ENCODE measurements around the gene ZC3HAV1L.
"Not testable (repeated sequence)": the region's sequence is repeated elsewhere in the genome, so short reads cannot be mapped to it uniquely, and the experiment has no call there.

The ZC3HAV1L gene

DNA sequence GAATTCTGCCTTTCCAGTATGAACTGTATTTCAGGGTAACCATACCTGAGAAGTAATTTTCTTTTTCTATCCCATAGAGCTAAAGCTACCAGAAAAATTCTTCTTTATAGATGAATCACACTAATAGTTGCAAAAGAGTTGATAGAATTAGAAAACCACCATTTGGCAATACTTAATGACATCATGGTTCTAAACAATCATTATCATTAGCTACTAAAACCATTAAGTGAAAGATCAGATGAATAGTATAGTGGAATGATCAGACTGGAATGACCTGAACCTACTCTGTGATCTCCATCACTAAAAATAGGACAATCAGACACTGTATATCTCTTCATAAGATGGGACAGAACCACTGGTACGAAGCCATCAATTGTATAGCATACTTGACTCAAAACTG is 19.8 kb upstream of the ZC3HAV1L start:
- no peak for DNase-seq (ENCODE audit: low read depth in 1 of 2, low spot score in 1 of 2)
- no peak for TF ChIP-seq CTCF (IDR thresholded peaks at IDR 0.05; ENCODE audit: insufficient read depth, low read length)
- TF ChIP-seq SPI1 (IDR thresholded peaks at IDR 0.05; ENCODE audit: borderline replicate concordance, low read depth) = no peak
- no peak for TF ChIP-seq REST (IDR thresholded peaks at IDR 0.05; ENCODE audit: insufficient replicate concordance, low read depth)
- TF ChIP-seq POLR2AphosphoS5 (IDR thresholded peaks at IDR 0.05; ENCODE audit: low read depth) = no peak
- TF ChIP-seq GABPA (IDR thresholded peaks at IDR 0.05; ENCODE audit: low read depth) = no peak
- Histone ChIP-seq H3K4me3 (replicated peaks; ENCODE audit: insufficient read depth, low read length) (no peak overlapping the region), H3K27me3 (ENCODE audit: insufficient read depth, poor library complexity, severe bottlenecking) (no peaks in the 10 kb centered on the region), H3K27ac (replicated peaks) (no peak overlapping the region)

GRCh38 chr7:139054656-139055055 is 18.8 kb upstream of the ZC3HAV1L start:
- not testable (repeated sequence) for DNase-seq (ENCODE audit: low read depth in 1 of 2, low spot score in 1 of 2); H3K27ac ChIP-seq (replicated peaks); H3K4me3 ChIP-seq (replicated peaks; ENCODE audit: insufficient read depth, low read length); H3K27me3 ChIP-seq (ENCODE audit: insufficient read depth, poor library complexity, severe bottlenecking)

DNA sequence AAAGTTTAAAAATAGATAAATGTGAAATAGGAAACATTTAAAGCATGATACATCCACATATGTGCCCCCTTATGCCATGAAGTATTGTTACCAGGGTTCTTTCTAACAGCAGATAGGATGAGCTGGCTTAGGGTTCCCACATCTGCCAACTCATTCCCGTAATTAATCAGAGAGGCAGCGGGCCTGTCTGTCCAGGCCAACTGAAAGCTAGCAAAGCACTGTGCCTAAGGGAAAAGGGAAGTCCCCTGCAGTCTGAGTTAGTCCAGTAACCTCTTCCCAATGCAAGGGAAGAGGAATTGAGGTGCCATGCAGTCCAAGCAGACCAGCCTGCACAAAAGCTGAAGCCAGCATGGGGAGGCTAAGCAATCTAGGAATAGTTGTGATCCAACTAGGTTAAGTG is 18.3 kb upstream of the ZC3HAV1L start:
- H3K4me3 ChIP-seq (replicated peaks; ENCODE audit: insufficient read depth, low read length) = no peak overlapping the region
- TF ChIP-seq REST (IDR thresholded peaks at IDR 0.05; ENCODE audit: insufficient replicate concordance, low read depth) (no peak), SPI1 (IDR thresholded peaks at IDR 0.05; ENCODE audit: borderline replicate concordance, low read depth) (peak; percentile 4; the same call in 1 of the 2 replicates)
- no peak for DNase-seq (ENCODE audit: low read depth in 1 of 2, low spot score in 1 of 2)
- H3K27ac ChIP-seq (replicated peaks) = no peak overlapping the region
- no peaks in the 10 kb centered on the region for H3K27me3 ChIP-seq (ENCODE audit: insufficient read depth, poor library complexity, severe bottlenecking)

DNA sequence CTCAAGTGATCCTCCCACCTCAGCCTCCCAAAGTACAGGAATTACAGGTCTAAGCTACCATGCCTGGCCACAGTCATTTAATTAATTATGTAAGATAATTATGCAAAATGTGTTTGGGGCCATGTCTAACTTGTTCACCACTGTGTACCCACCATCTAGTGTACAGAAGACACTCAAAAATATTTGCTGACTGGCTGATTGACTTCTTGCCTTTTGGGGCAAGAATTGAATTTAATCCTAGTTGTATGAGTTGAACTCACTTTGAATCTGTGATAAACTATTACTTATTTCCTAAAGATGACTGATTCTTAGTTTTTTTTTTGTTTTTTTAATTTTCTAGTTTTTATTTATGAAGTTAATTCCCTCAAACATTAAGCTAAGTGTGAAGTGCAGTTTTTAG is 15.8 kb upstream of the ZC3HAV1L start:
- Histone ChIP-seq H3K27ac (replicated peaks) (no peak overlapping the region), H3K4me3 (replicated peaks; ENCODE audit: insufficient read depth, low read length) (no peak overlapping the region), H3K27me3 (ENCODE audit: insufficient read depth, poor library complexity, severe bottlenecking) (no peaks in the 10 kb centered on the region)
- DNase-seq (ENCODE audit: low read depth in 1 of 2, low spot score in 1 of 2) = no peak
- TF ChIP-seq CTCF (IDR thresholded peaks at IDR 0.05; ENCODE audit: insufficient read depth, low read length) (no peak), POLR2AphosphoS5 (IDR thresholded peaks at IDR 0.05; ENCODE audit: low read depth) (no peak), REST (IDR thresholded peaks at IDR 0.05; ENCODE audit: insufficient replicate concordance, low read depth) (no peak), GABPA (IDR thresholded peaks at IDR 0.05; ENCODE audit: low read depth) (no peak), SPI1 (IDR thresholded peaks at IDR 0.05; ENCODE audit: borderline replicate concordance, low read depth) (no peak)

All from HL-60 (cell line).